ENCODE results near the gene SMARCAD1. TPM values are rescaled to one million over a fixed set of nuclear protein-coding genes. Genes with fewer than 3 reads are reported as not detected.

Gene SMARCAD1
- total and polyA plus RNA-seq, 2 of the 8 experiments (the other 6 are each of a cell fraction or from before 2014, with no cell fraction given), result 24.1 to 59.4 TPM

GRCh38 chr4:94256144-94256783, 48.6 kb downstream of the SMARCAD1 start:
- no peak overlapping the region for H2BK5ac ChIP-seq (ENCODE audit: low read depth, low read length)
- WGBS, 2 experiments (ENCODE audit: extremely low coverage in 1 of 2, insufficient coverage in 1 of 2, insufficient read length in 1 of 2, insufficient replicate concordance in 2 of 2, low coverage in 1 of 2, low lambda C conversion rate in 2 of 2, missing lambda C conversion rate in 1 of 2), result 85% methylated on average over 8 of the region's 8 CpGs; no CpG with 5 or more reads in 1 of the 2 experiments
- H4K8ac ChIP-seq (ENCODE audit: extremely low read depth, insufficient read depth, low read length), result no peak overlapping the region
- no peak overlapping the region for H3K4ac ChIP-seq (replicated peaks; ENCODE audit: insufficient read length, low read depth, low read length)
- H3K36me3 ChIP-seq (ENCODE audit: control insufficient read depth in 2 of 4, insufficient read depth in 4 of 4, low read length in 3 of 4), result peaks cover 0 to 34% (median 11%) of the 10 kb centered on the region in 4 experiments; a peak in 5 of 8 replicates
- no peak overlapping the region for H4K5ac ChIP-seq (ENCODE audit: insufficient read length, low read depth, low read length)
- no peak overlapping the region for H2AK5ac ChIP-seq (ENCODE audit: low read depth, low read length)
- H2BK12ac ChIP-seq (ENCODE audit: low read depth, low read length), result no peak overlapping the region
- H2BK120ac ChIP-seq (replicated peaks; ENCODE audit: low read depth, low read length), result no peak overlapping the region
- H3K27ac ChIP-seq (ENCODE audit: low read depth, low read length), result no peak overlapping the region
- H3K56ac ChIP-seq (replicated peaks; ENCODE audit: insufficient read length, low read depth, low read length), result no peak overlapping the region
- H2BK20ac ChIP-seq (ENCODE audit: low read length), result no peak overlapping the region
- no peak for DNase-seq (ENCODE audit: low read depth in 1 of 2, low spot score in 2 of 2)
- no peak overlapping the region for H3K4me2 ChIP-seq (ENCODE audit: insufficient read depth in 1 of 2, low read depth in 2 of 2, low read length in 2 of 2)
- no peak overlapping the region for H3K14ac ChIP-seq (ENCODE audit: insufficient read length)
- CTCF ChIA-PET (ENCODE audit: partially characterized antibody), result interaction anchor here (0.6 to 1.0 kb wide), 2 partner anchors 16 to 471 kb away, joined by 3 read pairs; no protein-coding TSS in a partner anchor
- H3K27me3 ChIP-seq (replicated peaks in 1 of 4; ENCODE audit: control insufficient read depth in 3 of 4, extremely low read depth in 1 of 4, insufficient read depth in 3 of 4, low read length in 3 of 4), result no peaks in the 10 kb centered on the region
- no peak overlapping the region for H3K4me3 ChIP-seq (ENCODE audit: extremely low read depth in 1 of 4, insufficient read depth in 2 of 4, low read depth in 3 of 4, low read length in 4 of 4)
- no peak overlapping the region for H3K18ac ChIP-seq (ENCODE audit: extremely low read depth, low read length)
- FAIRE-seq, result no peak
- H2AFZ ChIP-seq (ENCODE audit: low read length), result no peak overlapping the region
- no peaks in the 10 kb centered on the region for H4K20me1 ChIP-seq (replicated peaks in 1 of 2; ENCODE audit: control insufficient read depth in 1 of 2, insufficient read depth in 2 of 2, low read length in 2 of 2)
- H4K91ac ChIP-seq (replicated peaks; ENCODE audit: insufficient read length, low read length), result no peak overlapping the region
- no peaks in the 10 kb centered on the region for H3K23me2 ChIP-seq (ENCODE audit: low read depth, low read length)
- H3K23ac ChIP-seq (ENCODE audit: insufficient read length), result no peak overlapping the region
- 0 out of 7 replicates have a peak, but pooled peaks cover 0 to 2% (median 0%) of the 10 kb centered on the region in 4 experiments for H3K4me1 ChIP-seq (replicated peaks in 1 of 4; ENCODE audit: control insufficient read depth in 3 of 4, insufficient read depth in 4 of 4, low read length in 3 of 4)
- H3K79me2 ChIP-seq (ENCODE audit: control insufficient read depth in 1 of 2, insufficient read depth in 2 of 2, low read length in 2 of 2), result no peaks in the 10 kb centered on the region
- no peak overlapping the region for H3K9ac ChIP-seq (replicated peaks in 1 of 4; ENCODE audit: extremely low read depth in 1 of 4, low read depth in 3 of 4, low read length in 3 of 4)
- H3K79me1 ChIP-seq (ENCODE audit: low read depth, low read length), result no peaks in the 10 kb centered on the region
- no peak overlapping the region for H2BK15ac ChIP-seq (ENCODE audit: low read length)
- POLR2A ChIA-PET (ENCODE audit: partially characterized antibody), result interaction anchor here (0.8 kb wide), 1 partner anchor 16 kb away, joined by 3 read pairs; no protein-coding TSS in a partner anchor
- H3K9me3 ChIP-seq (ENCODE audit: insufficient read depth in 2 of 2, low read depth in 1 of 2, low read length in 1 of 2), result no peaks in the 10 kb centered on the region
- TF ChIP-seq HDAC2 (IDR thresholded peaks at IDR 0.05; ENCODE audit: borderline replicate concordance in 1 of 2, low read depth in 2 of 2, low read length in 2 of 2) (no peak), NANOG (IDR thresholded peaks at IDR 0.05; ENCODE audit: insufficient read depth, low read depth, low read length, poor library complexity, severe bottlenecking) (no peak)

Measured in H1 (cell line).